ENCODE results near the gene MRPL45.

GRCh38 chr17:38315497-38315896, 18.5 kb downstream of the MRPL45 start:
- TF ChIP-seq, protein P1, sequence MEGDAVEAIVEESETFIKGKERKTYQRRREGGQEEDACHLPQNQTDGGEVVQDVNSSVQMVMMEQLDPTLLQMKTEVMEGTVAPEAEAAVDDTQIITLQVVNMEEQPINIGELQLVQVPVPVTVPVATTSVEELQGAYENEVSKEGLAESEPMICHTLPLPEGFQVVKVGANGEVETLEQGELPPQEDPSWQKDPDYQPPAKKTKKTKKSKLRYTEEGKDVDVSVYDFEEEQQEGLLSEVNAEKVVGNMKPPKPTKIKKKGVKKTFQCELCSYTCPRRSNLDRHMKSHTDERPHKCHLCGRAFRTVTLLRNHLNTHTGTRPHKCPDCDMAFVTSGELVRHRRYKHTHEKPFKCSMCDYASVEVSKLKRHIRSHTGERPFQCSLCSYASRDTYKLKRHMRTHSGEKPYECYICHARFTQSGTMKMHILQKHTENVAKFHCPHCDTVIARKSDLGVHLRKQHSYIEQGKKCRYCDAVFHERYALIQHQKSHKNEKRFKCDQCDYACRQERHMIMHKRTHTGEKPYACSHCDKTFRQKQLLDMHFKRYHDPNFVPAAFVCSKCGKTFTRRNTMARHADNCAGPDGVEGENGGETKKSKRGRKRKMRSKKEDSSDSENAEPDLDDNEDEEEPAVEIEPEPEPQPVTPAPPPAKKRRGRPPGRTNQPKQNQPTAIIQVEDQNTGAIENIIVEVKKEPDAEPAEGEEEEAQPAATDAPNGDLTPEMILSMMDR (IDR thresholded peaks at IDR 0.05), result no peak
- TF ChIP-seq ZMAT4 (CRISPR knock-in tag; IDR thresholded peaks at IDR 0.05) (no peak), ATF1 (CRISPR knock-in tag; IDR thresholded peaks at IDR 0.05) (no peak), E2F5 (CRISPR knock-in tag; IDR thresholded peaks at IDR 0.05) (no peak), ZNF138 (CRISPR knock-in tag; conservative IDR thresholded peaks at IDR 0.05) (no peak)
- TF ChIP-seq, protein P2, sequence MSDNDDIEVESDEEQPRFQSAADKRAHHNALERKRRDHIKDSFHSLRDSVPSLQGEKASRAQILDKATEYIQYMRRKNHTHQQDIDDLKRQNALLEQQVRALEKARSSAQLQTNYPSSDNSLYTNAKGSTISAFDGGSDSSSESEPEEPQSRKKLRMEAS (CRISPR knock-in tag; IDR thresholded peaks at IDR 0.05), result no peak
- TF ChIP-seq, protein P3, sequence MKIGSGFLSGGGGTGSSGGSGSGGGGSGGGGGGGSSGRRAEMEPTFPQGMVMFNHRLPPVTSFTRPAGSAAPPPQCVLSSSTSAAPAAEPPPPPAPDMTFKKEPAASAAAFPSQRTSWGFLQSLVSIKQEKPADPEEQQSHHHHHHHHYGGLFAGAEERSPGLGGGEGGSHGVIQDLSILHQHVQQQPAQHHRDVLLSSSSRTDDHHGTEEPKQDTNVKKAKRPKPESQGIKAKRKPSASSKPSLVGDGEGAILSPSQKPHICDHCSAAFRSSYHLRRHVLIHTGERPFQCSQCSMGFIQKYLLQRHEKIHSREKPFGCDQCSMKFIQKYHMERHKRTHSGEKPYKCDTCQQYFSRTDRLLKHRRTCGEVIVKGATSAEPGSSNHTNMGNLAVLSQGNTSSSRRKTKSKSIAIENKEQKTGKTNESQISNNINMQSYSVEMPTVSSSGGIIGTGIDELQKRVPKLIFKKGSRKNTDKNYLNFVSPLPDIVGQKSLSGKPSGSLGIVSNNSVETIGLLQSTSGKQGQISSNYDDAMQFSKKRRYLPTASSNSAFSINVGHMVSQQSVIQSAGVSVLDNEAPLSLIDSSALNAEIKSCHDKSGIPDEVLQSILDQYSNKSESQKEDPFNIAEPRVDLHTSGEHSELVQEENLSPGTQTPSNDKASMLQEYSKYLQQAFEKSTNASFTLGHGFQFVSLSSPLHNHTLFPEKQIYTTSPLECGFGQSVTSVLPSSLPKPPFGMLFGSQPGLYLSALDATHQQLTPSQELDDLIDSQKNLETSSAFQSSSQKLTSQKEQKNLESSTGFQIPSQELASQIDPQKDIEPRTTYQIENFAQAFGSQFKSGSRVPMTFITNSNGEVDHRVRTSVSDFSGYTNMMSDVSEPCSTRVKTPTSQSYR (CRISPR knock-in tag; IDR thresholded peaks at IDR 0.05), result no peak
